HepG2 (cell line): ENCODE measurements around the gene SLC2A4. TPM values are rescaled to one million over a fixed set of nuclear protein-coding genes. Genes with fewer than 3 reads are reported as not detected.

ENCODE experiments used
- ESRRA ChIP-seq: sonication (generic); formaldehyde crosslinking; IDR thresholded peaks from 2 replicates; pipeline ENCODE4 v1.5.1; 2020; ENCODE audit warnings: mild to moderate bottlenecking, low read depth, missing genetic modification reagents
- KIAA2018 ChIP-seq: sonication (generic); formaldehyde crosslinking; IDR thresholded peaks from 2 replicates; pipeline ENCODE4 v1.5.0; 2020; ENCODE audit warnings: mild to moderate bottlenecking, missing genetic modification reagents, borderline replicate concordance
- KLF15 ChIP-seq: sonication (generic); formaldehyde crosslinking; IDR thresholded peaks from 2 replicates; pipeline ENCODE4 v1.8.1; 2023; ENCODE audit warnings: borderline replicate concordance, mild to moderate bottlenecking, inconsistent platforms, missing genetic modification reagents, mixed read lengths
- MATR3 ChIP-seq: sonication (generic); formaldehyde crosslinking; IDR thresholded peaks from 2 replicates; pipeline ENCODE4 v1.4.0; 2020; ENCODE audit warnings: missing genetic modification reagents
- MEF2D ChIP-seq: sonication (generic); formaldehyde crosslinking; IDR thresholded peaks from 2 replicates; pipeline ENCODE4 v1.5.1; 2020; ENCODE audit warnings: mild to moderate bottlenecking, missing genetic modification reagents
- NCOR1 ChIP-seq: fragments of 200-600 bp; sonication (generic); IDR thresholded peaks from 2 replicates; pipeline ENCODE4 v1.7.0; 2017; ENCODE audit warnings: antibody characterized with exemption, low read length, borderline replicate concordance
- NR2F6 ChIP-seq, 2 experiments: IDR thresholded peaks; 2 replicates each; pipeline ENCODE4 v1.6.1; 2016; ENCODE audit warnings: antibody characterized with exemption in 1 of 2, mild to moderate bottlenecking in 1 of 2
- RARA ChIP-seq: IDR thresholded peaks from 2 replicates; pipeline ENCODE4 v1.6.1; 2016; ENCODE audit warnings: missing genetic modification reagents, missing compliant biosample characterization
- SALL2 ChIP-seq: sonication (generic); formaldehyde crosslinking; IDR thresholded peaks from 2 replicates; pipeline ENCODE4 v1.8.1; 2023; ENCODE audit warnings: mild to moderate bottlenecking, missing genetic modification reagents, inconsistent platforms
- SKI ChIP-seq: fragments of 450-650 bp; IDR thresholded peaks from one replicate; pipeline ENCODE4 v1.6.1; 2018; ENCODE audit warnings: mild to moderate bottlenecking; ENCODE audit not compliant: partially characterized antibody
- SNAPC4 ChIP-seq: sonication (generic); formaldehyde crosslinking; IDR thresholded peaks from 2 replicates; pipeline ENCODE4 v1.4.0; 2020; ENCODE audit warnings: mild to moderate bottlenecking, missing genetic modification reagents
- ZNF143 ChIP-seq: sonication (generic); formaldehyde crosslinking; IDR thresholded peaks from 2 replicates; pipeline ENCODE4 v1.4.0; 2020; ENCODE audit warnings: missing genetic modification reagents
- ZNF441 ChIP-seq: sonication (generic); formaldehyde crosslinking; IDR thresholded peaks from 2 replicates; pipeline ENCODE4 v1.7.0; 2021; ENCODE audit warnings: missing genetic modification reagents, borderline replicate concordance
- ZNF569 ChIP-seq: sonication (generic); formaldehyde crosslinking; IDR thresholded peaks from 2 replicates; pipeline ENCODE4 v1.5.0; 2020; ENCODE audit warnings: mild to moderate bottlenecking, missing genetic modification reagents, moderate library complexity, borderline replicate concordance
- ZNF747 ChIP-seq: sonication (generic); formaldehyde crosslinking; IDR thresholded peaks from 2 replicates; pipeline ENCODE4 v1.8.1; 2023; ENCODE audit warnings: missing genetic modification reagents, mild to moderate bottlenecking, borderline replicate concordance
- polyA plus RNA-seq, 8 experiments: library from polyadenylated mRNA; depleted of rRNA in 3 of 8; stranded (reverse) in 7 of 8; unstranded in 1 of 8; fragments of >200 nt; fragmentation: Illumina TruSeq in 4 of 8; extraction: Trizol in 4 of 8; gene quantifications; 2 replicates each; pipeline versions ENCODE4 v1.2.1 to v1.2.3, GENCODE V29; 2011 to 2016; ENCODE audit warnings: low read depth in 4 of 8, missing spikeins in 1 of 8, mixed read lengths in 1 of 8; ENCODE audit not compliant: insufficient read depth in 1 of 8
- total RNA-seq, 5 experiments: library from RNA; depleted of rRNA; stranded (reverse); fragments of >200 nt; fragmentation: Illumina TruSeq; extraction: Trizol; gene quantifications; 2 replicates each; pipeline ENCODE4 v1.2.3, GENCODE V29; 2016; ENCODE audit warnings: low read depth in 1 of 5

The SLC2A4 gene
- total and polyA plus RNA-seq, 2 of the 13 experiments (the other 11 are each of a cell fraction or from before 2014, with no cell fraction given) = 4.9 to 5.8 TPM

DNA sequence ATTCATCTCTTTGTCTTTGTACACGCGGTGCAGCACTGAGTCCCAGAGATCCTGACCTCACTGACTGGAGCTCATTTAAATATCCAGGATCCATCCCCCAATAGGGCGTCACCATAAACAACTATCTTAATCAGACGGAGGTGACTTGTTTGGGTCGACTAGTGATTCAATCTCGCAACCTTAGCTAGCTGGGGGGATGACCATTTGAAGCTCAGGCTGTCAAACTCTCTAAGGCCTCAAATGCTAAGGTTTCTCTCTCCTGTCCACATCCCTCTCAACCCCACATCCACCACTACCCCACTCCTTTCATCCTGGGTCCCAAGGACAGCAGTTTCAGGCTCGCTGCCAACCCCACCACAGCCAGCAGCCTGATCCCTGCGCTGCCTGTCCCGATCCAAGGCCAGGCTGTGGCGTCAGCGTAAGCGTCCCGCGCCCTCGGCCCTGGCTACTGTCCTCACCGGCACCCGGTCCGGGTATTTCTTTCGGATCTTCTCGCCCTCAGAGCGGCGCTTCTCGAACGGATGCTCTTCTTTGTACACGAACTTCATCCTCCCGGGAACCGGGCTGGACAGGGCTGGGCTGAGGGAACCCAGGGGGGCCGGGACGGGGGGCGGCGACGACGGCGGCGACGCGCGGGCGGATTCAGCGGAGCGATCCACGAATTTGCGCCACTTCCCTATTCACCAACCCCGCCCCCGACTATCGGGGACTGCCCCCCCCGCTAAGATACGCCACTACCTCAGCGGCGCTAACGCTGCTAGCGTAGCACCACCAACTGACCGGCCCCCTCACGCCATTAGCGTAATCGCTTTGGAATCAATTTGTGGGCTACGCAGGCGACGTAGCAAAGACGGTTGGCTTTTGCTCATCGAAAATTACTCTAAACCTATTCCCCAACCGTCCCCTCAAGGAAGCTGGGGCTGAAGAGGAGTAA, 39.5 kb upstream of the SLC2A4 start, which contains the start of gene GABARAP (continued):
- TF ChIP-seq KIAA2018 (no peak), SALL2 (CRISPR knock-in tag) (no peak), ZNF569 (CRISPR knock-in tag) (peak; percentile 10; the same call in 1 of the 2 replicates), NR2F6 (IDR thresholded peaks at IDR 0.05) (no peak), NR2F6 (CRISPR knock-in tag; IDR thresholded peaks at IDR 0.05) (no peak), ESRRA (peak; percentile 46; the same call in 1 of the 2 replicates), ZNF441 (CRISPR knock-in tag) (no peak), SNAPC4 (CRISPR knock-in tag) (no peak), MATR3 (no peak), SKI (no peak), MEF2D (CRISPR knock-in tag) (0 out of 2 replicates have a peak, but pooled peaks have one; percentile 9), ZNF747 (CRISPR knock-in tag) (peak; percentile 82), RARA (CRISPR knock-in tag) (no peak), KLF15 (CRISPR knock-in tag) (peak; percentile 21; the same call in 1 of the 2 replicates), NCOR1 (no peak), ZNF143 (peak; percentile 10; the same call in 1 of the 2 replicates)
